GM19023 (cell line): ENCODE measurements around the gene HMGXB3.

ENCODE experiments used
- ATAC-seq: cut with Tn5 transposase; IDR thresholded peaks from one replicate; pipeline ENCODE4 v1.9.1; 2021; ENCODE audit warnings: mild to moderate bottlenecking, moderate library complexity; ENCODE audit not compliant: unreplicated experiment

HMGXB3 gene

GRCh38 chr5:150000256-150000989 is at the start of gene HMGXB3, which contains the start of gene TIGD6:
TSS of gene HMGXB3 (plus strand) at chr5:150000739. CDS start at chr5:150004853, 4,114 bp downstream.
TSS of gene TIGD6 (minus strand) at chr5:150000654. CDS start at chr5:149996348, 4,306 bp downstream.
- peak; percentile 88 for ATAC-seq

- ATAC-seq, result no peak
Observed at GRCh38 chr5:149951138-149951749, 49.3 kb upstream of the HMGXB3 start.

- ATAC-seq, result no peak
Observed at GRCh38 chr5:149953436-149954121, 47.0 kb upstream of the HMGXB3 start.

GRCh38 chr5:149954798-149955197 is 45.7 kb upstream of the HMGXB3 start:
- no peak for ATAC-seq

- ATAC-seq, result no peak
Observed at GRCh38 chr5:149956685-149957084, 43.9 kb upstream of the HMGXB3 start.

GRCh38 chr5:149957855-149958254 is 42.7 kb upstream of the HMGXB3 start:
- ATAC-seq, result no peak

- ATAC-seq, result no peak
Observed at GRCh38 chr5:149959406-149960236, 40.9 kb upstream of the HMGXB3 start.

- ATAC-seq, result peak; percentile 99
Observed at GRCh38 chr5:149960272-149961185, 40.0 kb upstream of the HMGXB3 start, which contains the start of gene SLC26A2. TSS of gene SLC26A2 (plus strand) at chr5:149960758. CDS start at chr5:149977653, 16,895 bp downstream.

- ATAC-seq, result no peak
Observed at GRCh38 chr5:149961186-149961685, 39.3 kb upstream of the HMGXB3 start.

- ATAC-seq, result no peak
Observed at GRCh38 chr5:149961957-149962409, 38.6 kb upstream of the HMGXB3 start.

GRCh38 chr5:149962601-149963300 is 37.8 kb upstream of the HMGXB3 start:
- ATAC-seq, result no peak

GRCh38 chr5:149963729-149964128 is 36.8 kb upstream of the HMGXB3 start:
- no peak for ATAC-seq

- no peak for ATAC-seq
Observed at GRCh38 chr5:149966946-149967345, 33.6 kb upstream of the HMGXB3 start.

- ATAC-seq, result no peak
Observed at GRCh38 chr5:149969181-149969930, 31.2 kb upstream of the HMGXB3 start.

- no peak for ATAC-seq
Observed at GRCh38 chr5:149975409-149975808, 25.1 kb upstream of the HMGXB3 start.

GRCh38 chr5:149979896-149980295 is 20.6 kb upstream of the HMGXB3 start:
- no peak for ATAC-seq

GRCh38 chr5:149981206-149981605 is 19.3 kb upstream of the HMGXB3 start:
- no peak for ATAC-seq

GRCh38 chr5:149982505-149982904 is 18.0 kb upstream of the HMGXB3 start:
- no peak for ATAC-seq
